ENCODE data around the gene ACAA1. TPM values are rescaled to one million over a fixed set of nuclear protein-coding genes. Genes with fewer than 3 reads are reported as not detected.

ACAA1 gene
- total and polyA plus RNA-seq, 2 of the 13 experiments (the other 11 are each of a cell fraction or from before 2014, with no cell fraction given), result 60.8 to 188 TPM

- no peak for TF ChIP-seq KIAA2018 (CRISPR knock-in tag; IDR thresholded peaks at IDR 0.05; ENCODE audit: borderline replicate concordance)
- TF ChIP-seq CREM (IDR thresholded peaks at IDR 0.05), result no peak
- TF ChIP-seq CREM (CRISPR knock-in tag; IDR thresholded peaks at IDR 0.05), result no peak
- no peak for TF ChIP-seq ZNF772 (CRISPR knock-in tag; IDR thresholded peaks at IDR 0.05)
- TF ChIP-seq NR2F2 (IDR thresholded peaks at IDR 0.05; ENCODE audit: borderline replicate concordance, low read depth), result no peak
- no peak for TF ChIP-seq GABPA (IDR thresholded peaks at IDR 0.05; ENCODE audit: low read depth, low read length)
- no peak for TF ChIP-seq GABPA (CRISPR knock-in tag; IDR thresholded peaks at IDR 0.05; ENCODE audit: low read depth)
- peak in 1 of 2 experiments; percentile 27; a peak in 1 of 4 replicates for TF ChIP-seq REST (IDR thresholded peaks at IDR 0.05; ENCODE audit: borderline replicate concordance in 1 of 2, low read depth in 1 of 2, low read length in 2 of 2)
- no peak for TF ChIP-seq ZNF33A (CRISPR knock-in tag; IDR thresholded peaks at IDR 0.05; ENCODE audit: borderline replicate concordance)
- no peak for TF ChIP-seq MED8 (CRISPR knock-in tag; IDR thresholded peaks at IDR 0.05; ENCODE audit: insufficient replicate concordance)
- no peak for TF ChIP-seq ZNF549 (CRISPR knock-in tag; IDR thresholded peaks at IDR 0.05)
- no peak for TF ChIP-seq MTA3 (CRISPR knock-in tag; IDR thresholded peaks at IDR 0.05)
- TF ChIP-seq ZNF605 (CRISPR knock-in tag; IDR thresholded peaks at IDR 0.05), result peak; percentile 17; the same call in 1 of the 2 replicates
- no peak for TF ChIP-seq U2AF2 (IDR thresholded peaks at IDR 0.05; ENCODE audit: low read depth, low read length)
- no peak; the same call in none of the 2 replicates for TF ChIP-seq KMT2B (CRISPR knock-in tag; IDR thresholded peaks at IDR 0.05)
- TF ChIP-seq RAD51 (IDR thresholded peaks at IDR 0.05; ENCODE audit: borderline replicate concordance), result no peak
- TF ChIP-seq ZNF530 (CRISPR knock-in tag; IDR thresholded peaks at IDR 0.05; ENCODE audit: low read depth), result no peak
- no peak for TF ChIP-seq ZNF660 (CRISPR knock-in tag; IDR thresholded peaks at IDR 0.05; ENCODE audit: borderline replicate concordance, low read depth)
- TF ChIP-seq ZNF451 (CRISPR knock-in tag; IDR thresholded peaks at IDR 0.05), result no peak
These were observed 1.6 kb upstream of the ACAA1 start, which contains the start of gene MYD88 (continued) for GRCh38 chr3:38138349-38139190.
